ENCODE data around the gene CCNL2. TPM values are rescaled to one million over a fixed set of nuclear protein-coding genes. Genes with fewer than 3 reads are reported as not detected.

The CCNL2 gene
- total and polyA plus RNA-seq, 2 of the 13 experiments (the other 11 are each of a cell fraction or from before 2014, with no cell fraction given) = 105 to 340 TPM

DNA sequence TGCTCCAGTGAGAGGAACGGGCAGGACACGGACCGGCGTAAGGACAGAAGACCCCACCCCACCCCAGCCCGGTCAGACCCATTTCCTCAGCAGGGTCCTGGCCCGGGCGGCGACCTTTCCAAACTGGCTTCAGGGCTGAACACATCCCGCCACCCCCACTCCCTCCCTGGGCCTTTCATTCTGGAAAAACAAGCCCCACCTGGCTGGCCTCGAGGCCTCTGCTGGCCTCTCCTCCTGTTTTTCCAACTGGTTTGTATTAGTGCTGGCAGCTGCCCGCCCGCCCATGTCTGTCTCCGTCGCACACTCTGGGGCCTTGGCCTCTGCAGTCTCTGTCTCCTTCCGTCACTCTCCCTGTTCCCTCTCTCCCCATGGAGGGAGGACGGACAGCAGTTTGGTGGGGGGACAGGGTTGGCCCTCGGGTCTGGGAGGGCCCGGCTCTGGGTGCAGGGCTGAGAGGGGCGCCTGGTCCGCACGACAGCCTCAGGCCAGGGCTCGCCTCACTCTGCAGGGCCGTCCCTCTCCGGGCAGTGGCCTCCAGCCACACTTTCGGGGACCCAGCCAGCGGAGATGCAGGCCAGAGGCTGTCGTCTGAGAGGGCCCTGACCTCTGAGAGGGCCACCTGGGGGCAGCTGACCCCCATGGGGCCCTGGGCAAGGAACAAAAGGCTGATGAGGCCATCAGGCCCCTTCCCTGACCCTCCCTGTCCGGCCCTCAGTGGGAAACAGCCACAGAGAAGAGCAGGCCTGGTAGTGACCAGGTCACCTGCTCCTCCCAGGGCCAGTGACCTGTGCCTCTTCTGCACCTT lies 39.3 kb downstream of the CCNL2 start (continued):
- TF ChIP-seq ZNF431 (CRISPR knock-in tag; IDR thresholded peaks at IDR 0.05; ENCODE audit: borderline replicate concordance, low read depth) (no peak), TBX2 (CRISPR knock-in tag; IDR thresholded peaks at IDR 0.05; ENCODE audit: borderline replicate concordance) (peak; percentile 76), NFE2 (CRISPR knock-in tag; IDR thresholded peaks at IDR 0.05) (no peak), ZFP82 (CRISPR knock-in tag; IDR thresholded peaks at IDR 0.05; ENCODE audit: borderline replicate concordance) (no peak), ZNF205 (CRISPR knock-in tag; IDR thresholded peaks at IDR 0.05) (no peak), SOX6 (IDR thresholded peaks at IDR 0.05) (no peak), SOX6 (CRISPR knock-in tag; IDR thresholded peaks at IDR 0.05) (peak; percentile 97), CEBPG (CRISPR knock-in tag; IDR thresholded peaks at IDR 0.05) (no peak), SNAPC2 (CRISPR knock-in tag; IDR thresholded peaks at IDR 0.05) (peak; percentile 92), ZNF441 (CRISPR knock-in tag; IDR thresholded peaks at IDR 0.05; ENCODE audit: borderline replicate concordance) (no peak; the same call in 1 of the 2 replicates), ZBTB3 (CRISPR knock-in tag; IDR thresholded peaks at IDR 0.05; ENCODE audit: borderline replicate concordance, low read depth) (no peak), TEAD2 (CRISPR knock-in tag; IDR thresholded peaks at IDR 0.05) (no peak), ZNF510 (CRISPR knock-in tag; IDR thresholded peaks at IDR 0.05; ENCODE audit: low read depth) (no peak; the same call in 1 of the 2 replicates), ZC3H13 (CRISPR knock-in tag; IDR thresholded peaks at IDR 0.05) (no peak), NFKB2 (CRISPR knock-in tag; IDR thresholded peaks at IDR 0.05; ENCODE audit: borderline replicate concordance) (no peak; the same call in 1 of the 2 replicates)
- TF ChIP-seq, protein P1, sequence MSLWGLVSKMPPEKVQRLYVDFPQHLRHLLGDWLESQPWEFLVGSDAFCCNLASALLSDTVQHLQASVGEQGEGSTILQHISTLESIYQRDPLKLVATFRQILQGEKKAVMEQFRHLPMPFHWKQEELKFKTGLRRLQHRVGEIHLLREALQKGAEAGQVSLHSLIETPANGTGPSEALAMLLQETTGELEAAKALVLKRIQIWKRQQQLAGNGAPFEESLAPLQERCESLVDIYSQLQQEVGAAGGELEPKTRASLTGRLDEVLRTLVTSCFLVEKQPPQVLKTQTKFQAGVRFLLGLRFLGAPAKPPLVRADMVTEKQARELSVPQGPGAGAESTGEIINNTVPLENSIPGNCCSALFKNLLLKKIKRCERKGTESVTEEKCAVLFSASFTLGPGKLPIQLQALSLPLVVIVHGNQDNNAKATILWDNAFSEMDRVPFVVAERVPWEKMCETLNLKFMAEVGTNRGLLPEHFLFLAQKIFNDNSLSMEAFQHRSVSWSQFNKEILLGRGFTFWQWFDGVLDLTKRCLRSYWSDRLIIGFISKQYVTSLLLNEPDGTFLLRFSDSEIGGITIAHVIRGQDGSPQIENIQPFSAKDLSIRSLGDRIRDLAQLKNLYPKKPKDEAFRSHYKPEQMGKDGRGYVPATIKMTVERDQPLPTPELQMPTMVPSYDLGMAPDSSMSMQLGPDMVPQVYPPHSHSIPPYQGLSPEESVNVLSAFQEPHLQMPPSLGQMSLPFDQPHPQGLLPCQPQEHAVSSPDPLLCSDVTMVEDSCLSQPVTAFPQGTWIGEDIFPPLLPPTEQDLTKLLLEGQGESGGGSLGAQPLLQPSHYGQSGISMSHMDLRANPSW (CRISPR knock-in tag; IDR thresholded peaks at IDR 0.05; ENCODE audit: borderline replicate concordance) = no peak
- TF ChIP-seq, protein P2, sequence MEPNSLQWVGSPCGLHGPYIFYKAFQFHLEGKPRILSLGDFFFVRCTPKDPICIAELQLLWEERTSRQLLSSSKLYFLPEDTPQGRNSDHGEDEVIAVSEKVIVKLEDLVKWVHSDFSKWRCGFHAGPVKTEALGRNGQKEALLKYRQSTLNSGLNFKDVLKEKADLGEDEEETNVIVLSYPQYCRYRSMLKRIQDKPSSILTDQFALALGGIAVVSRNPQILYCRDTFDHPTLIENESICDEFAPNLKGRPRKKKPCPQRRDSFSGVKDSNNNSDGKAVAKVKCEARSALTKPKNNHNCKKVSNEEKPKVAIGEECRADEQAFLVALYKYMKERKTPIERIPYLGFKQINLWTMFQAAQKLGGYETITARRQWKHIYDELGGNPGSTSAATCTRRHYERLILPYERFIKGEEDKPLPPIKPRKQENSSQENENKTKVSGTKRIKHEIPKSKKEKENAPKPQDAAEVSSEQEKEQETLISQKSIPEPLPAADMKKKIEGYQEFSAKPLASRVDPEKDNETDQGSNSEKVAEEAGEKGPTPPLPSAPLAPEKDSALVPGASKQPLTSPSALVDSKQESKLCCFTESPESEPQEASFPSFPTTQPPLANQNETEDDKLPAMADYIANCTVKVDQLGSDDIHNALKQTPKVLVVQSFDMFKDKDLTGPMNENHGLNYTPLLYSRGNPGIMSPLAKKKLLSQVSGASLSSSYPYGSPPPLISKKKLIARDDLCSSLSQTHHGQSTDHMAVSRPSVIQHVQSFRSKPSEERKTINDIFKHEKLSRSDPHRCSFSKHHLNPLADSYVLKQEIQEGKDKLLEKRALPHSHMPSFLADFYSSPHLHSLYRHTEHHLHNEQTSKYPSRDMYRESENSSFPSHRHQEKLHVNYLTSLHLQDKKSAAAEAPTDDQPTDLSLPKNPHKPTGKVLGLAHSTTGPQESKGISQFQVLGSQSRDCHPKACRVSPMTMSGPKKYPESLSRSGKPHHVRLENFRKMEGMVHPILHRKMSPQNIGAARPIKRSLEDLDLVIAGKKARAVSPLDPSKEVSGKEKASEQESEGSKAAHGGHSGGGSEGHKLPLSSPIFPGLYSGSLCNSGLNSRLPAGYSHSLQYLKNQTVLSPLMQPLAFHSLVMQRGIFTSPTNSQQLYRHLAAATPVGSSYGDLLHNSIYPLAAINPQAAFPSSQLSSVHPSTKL (CRISPR knock-in tag; IDR thresholded peaks at IDR 0.05) = peak; percentile 47
- TF ChIP-seq, protein P3, sequence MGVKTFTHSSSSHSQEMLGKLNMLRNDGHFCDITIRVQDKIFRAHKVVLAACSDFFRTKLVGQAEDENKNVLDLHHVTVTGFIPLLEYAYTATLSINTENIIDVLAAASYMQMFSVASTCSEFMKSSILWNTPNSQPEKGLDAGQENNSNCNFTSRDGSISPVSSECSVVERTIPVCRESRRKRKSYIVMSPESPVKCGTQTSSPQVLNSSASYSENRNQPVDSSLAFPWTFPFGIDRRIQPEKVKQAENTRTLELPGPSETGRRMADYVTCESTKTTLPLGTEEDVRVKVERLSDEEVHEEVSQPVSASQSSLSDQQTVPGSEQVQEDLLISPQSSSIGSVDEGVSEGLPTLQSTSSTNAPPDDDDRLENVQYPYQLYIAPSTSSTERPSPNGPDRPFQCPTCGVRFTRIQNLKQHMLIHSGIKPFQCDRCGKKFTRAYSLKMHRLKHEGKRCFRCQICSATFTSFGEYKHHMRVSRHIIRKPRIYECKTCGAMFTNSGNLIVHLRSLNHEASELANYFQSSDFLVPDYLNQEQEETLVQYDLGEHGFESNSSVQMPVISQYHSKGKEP (CRISPR knock-in tag; IDR thresholded peaks at IDR 0.05) = no peak
- TF ChIP-seq, protein P4, sequence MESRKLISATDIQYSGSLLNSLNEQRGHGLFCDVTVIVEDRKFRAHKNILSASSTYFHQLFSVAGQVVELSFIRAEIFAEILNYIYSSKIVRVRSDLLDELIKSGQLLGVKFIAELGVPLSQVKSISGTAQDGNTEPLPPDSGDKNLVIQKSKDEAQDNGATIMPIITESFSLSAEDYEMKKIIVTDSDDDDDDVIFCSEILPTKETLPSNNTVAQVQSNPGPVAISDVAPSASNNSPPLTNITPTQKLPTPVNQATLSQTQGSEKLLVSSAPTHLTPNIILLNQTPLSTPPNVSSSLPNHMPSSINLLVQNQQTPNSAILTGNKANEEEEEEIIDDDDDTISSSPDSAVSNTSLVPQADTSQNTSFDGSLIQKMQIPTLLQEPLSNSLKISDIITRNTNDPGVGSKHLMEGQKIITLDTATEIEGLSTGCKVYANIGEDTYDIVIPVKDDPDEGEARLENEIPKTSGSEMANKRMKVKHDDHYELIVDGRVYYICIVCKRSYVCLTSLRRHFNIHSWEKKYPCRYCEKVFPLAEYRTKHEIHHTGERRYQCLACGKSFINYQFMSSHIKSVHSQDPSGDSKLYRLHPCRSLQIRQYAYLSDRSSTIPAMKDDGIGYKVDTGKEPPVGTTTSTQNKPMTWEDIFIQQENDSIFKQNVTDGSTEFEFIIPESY (CRISPR knock-in tag; IDR thresholded peaks at IDR 0.05) = no peak
